Measurements from ENCODE around the gene LRRC30. TPM values are rescaled to one million over a fixed set of nuclear protein-coding genes. Genes with fewer than 3 reads are reported as not detected.

LRRC30 gene
- total and polyA plus RNA-seq, 2 of the 13 experiments (the other 11 are each of a cell fraction or from before 2014, with no cell fraction given): not detected

DNA sequence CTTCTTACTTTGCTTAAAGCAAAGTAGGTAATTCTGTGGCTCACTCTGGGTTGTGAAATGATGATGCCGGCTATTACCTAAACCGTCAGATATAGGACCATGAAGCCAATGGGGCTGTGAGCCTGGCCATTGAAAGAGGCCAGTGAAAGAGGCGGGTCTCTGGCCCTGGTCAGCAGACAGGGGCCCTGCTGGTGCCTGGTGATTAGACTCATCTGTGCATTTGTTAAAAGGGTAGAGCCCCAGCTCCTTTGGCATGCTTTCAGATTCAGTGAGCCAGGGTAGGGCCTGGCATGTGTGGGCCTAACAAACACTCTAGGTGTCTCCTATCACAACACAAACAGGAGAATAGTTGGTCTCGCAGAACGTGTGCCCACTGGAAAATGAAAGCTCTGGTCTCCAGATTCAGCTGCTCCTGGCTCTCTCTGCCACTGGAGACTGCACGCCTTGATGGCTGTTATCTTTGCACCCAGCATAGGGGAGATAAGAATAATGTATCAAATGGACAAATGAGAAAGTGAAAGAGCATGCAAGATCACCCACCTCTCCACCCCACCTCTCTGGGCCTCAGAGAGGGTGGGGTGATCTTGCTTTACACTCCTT, 6.9 kb downstream of the LRRC30 start:
- Histone ChIP-seq H3K4me3 (replicated peaks in 1 of 3; ENCODE audit: insufficient read depth in 1 of 3, low read depth in 2 of 3, low read length in 3 of 3) (no peak overlapping the region), H4K20me1 (ENCODE audit: insufficient read depth, low read length) (no peaks in the 10 kb centered on the region), H3K27ac (ENCODE audit: extremely low read length, insufficient read depth, low read length) (no peak overlapping the region), H2AFZ (ENCODE audit: low read length) (no peak overlapping the region), H3K9ac (ENCODE audit: insufficient read depth, low read depth, low read length) (no peak overlapping the region), H3K9me3 (ENCODE audit: low read length) (no peaks in the 10 kb centered on the region), H3K4me1 (ENCODE audit: insufficient read depth, low read length) (no peaks in the 10 kb centered on the region), H3K27me3 (ENCODE audit: control insufficient read depth in 1 of 2, insufficient read depth in 2 of 2, low read length in 2 of 2) (no peaks in the 10 kb centered on the region; a peak in 1 of 5 replicates), H3K36me3 (replicated peaks in 1 of 2; ENCODE audit: control insufficient read depth in 1 of 2, insufficient read depth in 2 of 2, low read length in 2 of 2) (no peaks in the 10 kb centered on the region), H3K79me2 (ENCODE audit: insufficient read depth, low read length) (no peaks in the 10 kb centered on the region), H3K4me2 (ENCODE audit: low read depth, low read length) (no peak overlapping the region)
- no peak for ATAC-seq
- intact Hi-C loops (cut with micrococcal nuclease; ENCODE audit: unreplicated experiment): no loop called here
- 15% methylated on average over 6 of the region's 6 CpGs for WGBS (ENCODE audit: low lambda C conversion rate)
- in situ Hi-C loops (cut with HindIII; ENCODE audit: extremely low pct_ligation_motif_present, low pct_unique_long_range_greater_than_20kb): no loop called here
- no TSS peak for BruUV-seq (replicated peaks)
- CTCF ChIA-PET (ENCODE audit: low intra/inter-chr PET ratio, low total read pairs): no interaction called here
- DNase-seq (ENCODE audit: low spot score): no peak
- TF ChIP-seq ZNF773 (CRISPR knock-in tag; IDR thresholded peaks at IDR 0.05; ENCODE audit: borderline replicate concordance) (no peak), JUND (CRISPR knock-in tag; IDR thresholded peaks at IDR 0.05) (no peak), KLF9 (CRISPR knock-in tag; IDR thresholded peaks at IDR 0.05; ENCODE audit: low read depth) (no peak), ZSCAN31 (CRISPR knock-in tag; IDR thresholded peaks at IDR 0.05; ENCODE audit: low read depth) (no peak), ZFP62 (CRISPR knock-in tag; IDR thresholded peaks at IDR 0.05) (no peak), XBP1 (CRISPR knock-in tag; IDR thresholded peaks at IDR 0.05) (no peak), SYNCRIP (IDR thresholded peaks at IDR 0.05; ENCODE audit: insufficient read depth, low read depth, low read length) (no peak), ZNF335 (CRISPR knock-in tag; IDR thresholded peaks at IDR 0.05) (no peak)
- FAIRE-seq: no peak
- POLR2A ChIA-PET: no interaction called here

DNA sequence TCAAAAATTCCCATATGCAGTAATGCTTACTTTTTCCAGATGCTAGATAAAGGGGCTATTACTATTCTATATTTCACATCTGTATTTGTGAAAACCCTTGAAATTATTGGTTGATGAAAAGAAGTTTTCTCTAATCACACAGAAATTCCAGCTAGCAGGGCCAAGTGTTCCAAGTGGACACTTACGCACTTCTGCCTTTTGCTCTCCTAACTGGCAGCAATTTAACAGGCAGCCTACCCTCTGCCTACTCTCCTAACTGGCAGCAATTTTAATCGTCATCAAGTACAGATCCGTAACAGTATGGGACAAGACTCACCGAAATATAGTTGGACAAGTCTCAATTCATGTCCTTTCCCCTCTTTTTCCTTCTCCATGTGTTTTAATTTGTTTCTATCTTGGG, 12.0 kb downstream of the LRRC30 start:
- BruUV-seq (replicated peaks): no TSS peak
- in situ Hi-C loops (cut with HindIII; ENCODE audit: extremely low pct_ligation_motif_present, low pct_unique_long_range_greater_than_20kb): no loop called here
- POLR2A ChIA-PET: no interaction called here
- TF ChIP-seq ZNF570 (CRISPR knock-in tag; IDR thresholded peaks at IDR 0.05; ENCODE audit: borderline replicate concordance): no peak
- TF ChIP-seq ZNF235 (CRISPR knock-in tag; IDR thresholded peaks at IDR 0.05; ENCODE audit: borderline replicate concordance): no peak
- no peak for TF ChIP-seq ELF3 (CRISPR knock-in tag; IDR thresholded peaks at IDR 0.05)
- no peak for TF ChIP-seq FOXC1 (CRISPR knock-in tag; IDR thresholded peaks at IDR 0.05; ENCODE audit: borderline replicate concordance)
- TF ChIP-seq, protein P1, sequence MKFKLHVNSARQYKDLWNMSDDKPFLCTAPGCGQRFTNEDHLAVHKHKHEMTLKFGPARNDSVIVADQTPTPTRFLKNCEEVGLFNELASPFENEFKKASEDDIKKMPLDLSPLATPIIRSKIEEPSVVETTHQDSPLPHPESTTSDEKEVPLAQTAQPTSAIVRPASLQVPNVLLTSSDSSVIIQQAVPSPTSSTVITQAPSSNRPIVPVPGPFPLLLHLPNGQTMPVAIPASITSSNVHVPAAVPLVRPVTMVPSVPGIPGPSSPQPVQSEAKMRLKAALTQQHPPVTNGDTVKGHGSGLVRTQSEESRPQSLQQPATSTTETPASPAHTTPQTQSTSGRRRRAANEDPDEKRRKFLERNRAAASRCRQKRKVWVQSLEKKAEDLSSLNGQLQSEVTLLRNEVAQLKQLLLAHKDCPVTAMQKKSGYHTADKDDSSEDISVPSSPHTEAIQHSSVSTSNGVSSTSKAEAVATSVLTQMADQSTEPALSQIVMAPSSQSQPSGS (CRISPR knock-in tag; IDR thresholded peaks at IDR 0.05): no peak
- no peak for TF ChIP-seq SRF (IDR thresholded peaks at IDR 0.05; ENCODE audit: low read depth, low read length)
- TF ChIP-seq, protein P2, sequence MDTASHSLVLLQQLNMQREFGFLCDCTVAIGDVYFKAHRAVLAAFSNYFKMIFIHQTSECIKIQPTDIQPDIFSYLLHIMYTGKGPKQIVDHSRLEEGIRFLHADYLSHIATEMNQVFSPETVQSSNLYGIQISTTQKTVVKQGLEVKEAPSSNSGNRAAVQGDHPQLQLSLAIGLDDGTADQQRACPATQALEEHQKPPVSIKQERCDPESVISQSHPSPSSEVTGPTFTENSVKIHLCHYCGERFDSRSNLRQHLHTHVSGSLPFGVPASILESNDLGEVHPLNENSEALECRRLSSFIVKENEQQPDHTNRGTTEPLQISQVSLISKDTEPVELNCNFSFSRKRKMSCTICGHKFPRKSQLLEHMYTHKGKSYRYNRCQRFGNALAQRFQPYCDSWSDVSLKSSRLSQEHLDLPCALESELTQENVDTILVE (CRISPR knock-in tag; IDR thresholded peaks at IDR 0.05): no peak
- TF ChIP-seq ZNF550 (CRISPR knock-in tag; IDR thresholded peaks at IDR 0.05; ENCODE audit: borderline replicate concordance): no peak

More for the DNA sequence above, 12.0 kb downstream of the LRRC30 start:
- H3K9me3 ChIP-seq (ENCODE audit: low read length): no peaks in the 10 kb centered on the region
- intact Hi-C loops (cut with micrococcal nuclease; ENCODE audit: unreplicated experiment): no loop called here
- ATAC-seq: no peak
- 43% methylated on average over 4 of the region's 4 CpGs for WGBS (ENCODE audit: low lambda C conversion rate)
- no peaks in the 10 kb centered on the region for H3K4me1 ChIP-seq (ENCODE audit: insufficient read depth, low read length)
- H3K27me3 ChIP-seq (ENCODE audit: control insufficient read depth in 1 of 2, insufficient read depth in 2 of 2, low read length in 2 of 2): no peaks in the 10 kb centered on the region; a peak in 1 of 5 replicates
- no peaks in the 10 kb centered on the region for H3K79me2 ChIP-seq (ENCODE audit: insufficient read depth, low read length)
- CTCF ChIA-PET (ENCODE audit: low intra/inter-chr PET ratio, low total read pairs): no interaction called here
- FAIRE-seq: no peak
- H3K36me3 ChIP-seq (replicated peaks in 1 of 2; ENCODE audit: control insufficient read depth in 1 of 2, insufficient read depth in 2 of 2, low read length in 2 of 2): no peaks in the 10 kb centered on the region
- no peak overlapping the region for H2AFZ ChIP-seq (ENCODE audit: low read length)
- no peaks in the 10 kb centered on the region for H4K20me1 ChIP-seq (ENCODE audit: insufficient read depth, low read length)
- no peak overlapping the region for H3K9ac ChIP-seq (ENCODE audit: insufficient read depth, low read depth, low read length)
- no peak overlapping the region for H3K4me3 ChIP-seq (replicated peaks in 1 of 3; ENCODE audit: insufficient read depth in 1 of 3, low read depth in 2 of 3, low read length in 3 of 3)
- no peak for DNase-seq (ENCODE audit: low spot score)
- H3K4me2 ChIP-seq (ENCODE audit: low read depth, low read length): no peak overlapping the region
- no peak overlapping the region for H3K27ac ChIP-seq (ENCODE audit: extremely low read length, insufficient read depth, low read length)
